ENCODE results near the gene THSD4. TPM values are rescaled to one million over a fixed set of nuclear protein-coding genes. Genes with fewer than 3 reads are reported as not detected.

THSD4 gene
- polyA plus RNA-seq, 1 donor (not counting 4 experiments of a cell fraction or from before 2014, with no cell fraction given) = 24.5 TPM

- no peak overlapping the region for H3K9ac ChIP-seq (ENCODE audit: control insufficient read depth, extremely low read depth, insufficient read depth, low read length)
- FAIRE-seq (no peak), DNase-seq (ENCODE audit: low read depth, low spot score) (no peak)
- peaks cover 39% of the 10 kb centered on the region for H3K4me1 ChIP-seq (ENCODE audit: control insufficient read depth, extremely low read depth, insufficient read depth, low read length)
- no peak overlapping the region for H2AFZ ChIP-seq (ENCODE audit: control insufficient read depth, low read length)
- no peaks in the 10 kb centered on the region for H4K20me1 ChIP-seq (ENCODE audit: control insufficient read depth, extremely low read depth, insufficient read depth, low read length)
- TF ChIP-seq EZH2 (IDR thresholded peaks at IDR 0.05; ENCODE audit: low read length) (no peak), CTCF (optimal IDR thresholded peaks at IDR 0.05 in 1 of 3, IDR thresholded peaks at IDR 0.05 in 1 of 3, conservative IDR thresholded peaks at IDR 0.05 in 1 of 3; ENCODE audit: extremely low read depth in 1 of 3, insufficient read depth in 2 of 3, low read length in 3 of 3) (no peak)
- H3K27ac ChIP-seq (ENCODE audit: control insufficient read depth, insufficient read depth, low read length) = no peak overlapping the region
- no peak overlapping the region for H3K4me2 ChIP-seq (ENCODE audit: control insufficient read depth, extremely low read depth, insufficient read depth, low read depth, low read length)
- dilution Hi-C loops (cut with MboI; ENCODE audit: extremely low pct_ligation_motif_present, low sequenced_read_pairs) = no loop called here
- no peaks in the 10 kb centered on the region for H3K79me2 ChIP-seq (ENCODE audit: control insufficient read depth, insufficient read depth, low read length)
- no peak overlapping the region for H3K4me3 ChIP-seq (ENCODE audit: control insufficient read depth in 2 of 3, extremely low read depth in 1 of 3, insufficient read depth in 2 of 3, low read depth in 1 of 3, low read length in 3 of 3)
- peaks cover 0 to 3% of the 10 kb centered on the region in 2 experiments for H3K36me3 ChIP-seq (ENCODE audit: control insufficient read depth in 2 of 2, extremely low read depth in 1 of 2, insufficient read depth in 2 of 2, low read length in 2 of 2)
- no peaks in the 10 kb centered on the region for H3K9me3 ChIP-seq (ENCODE audit: control insufficient read depth, low read depth, low read length)
- no peaks in the 10 kb centered on the region for H3K27me3 ChIP-seq (ENCODE audit: control insufficient read depth, extremely low read depth, insufficient read depth, low read length)
- H3K9me1 ChIP-seq (ENCODE audit: control insufficient read depth, extremely low read depth, insufficient read depth, low read length) = no peaks in the 10 kb centered on the region
Observed at GRCh38 chr15:71542836-71543235, 427.6 kb downstream of the THSD4 start.

GRCh38 chr15:71543413-71543812, 428.1 kb downstream of the THSD4 start:
- TF ChIP-seq CTCF (optimal IDR thresholded peaks at IDR 0.05 in 1 of 3, IDR thresholded peaks at IDR 0.05 in 1 of 3, conservative IDR thresholded peaks at IDR 0.05 in 1 of 3; ENCODE audit: extremely low read depth in 1 of 3, insufficient read depth in 2 of 3, low read length in 3 of 3) (no peak), EZH2 (IDR thresholded peaks at IDR 0.05; ENCODE audit: low read length) (no peak)
- no peak overlapping the region for H3K4me3 ChIP-seq (ENCODE audit: control insufficient read depth in 2 of 3, extremely low read depth in 1 of 3, insufficient read depth in 2 of 3, low read depth in 1 of 3, low read length in 3 of 3)
- no peaks in the 10 kb centered on the region for H3K9me1 ChIP-seq (ENCODE audit: control insufficient read depth, extremely low read depth, insufficient read depth, low read length)
- peaks cover 0 to 4% of the 10 kb centered on the region in 2 experiments for H3K36me3 ChIP-seq (ENCODE audit: control insufficient read depth in 2 of 2, extremely low read depth in 1 of 2, insufficient read depth in 2 of 2, low read length in 2 of 2)
- peaks cover 39% of the 10 kb centered on the region for H3K4me1 ChIP-seq (ENCODE audit: control insufficient read depth, extremely low read depth, insufficient read depth, low read length)
- H2AFZ ChIP-seq (ENCODE audit: control insufficient read depth, low read length) = no peak overlapping the region
- H3K9me3 ChIP-seq (ENCODE audit: control insufficient read depth, low read depth, low read length) = no peaks in the 10 kb centered on the region
- H3K79me2 ChIP-seq (ENCODE audit: control insufficient read depth, insufficient read depth, low read length) = no peaks in the 10 kb centered on the region
- H3K9ac ChIP-seq (ENCODE audit: control insufficient read depth, extremely low read depth, insufficient read depth, low read length) = no peak overlapping the region
- H3K27me3 ChIP-seq (ENCODE audit: control insufficient read depth, extremely low read depth, insufficient read depth, low read length) = no peaks in the 10 kb centered on the region
- dilution Hi-C loops (cut with MboI; ENCODE audit: extremely low pct_ligation_motif_present, low sequenced_read_pairs) = no loop called here
- no peaks in the 10 kb centered on the region for H4K20me1 ChIP-seq (ENCODE audit: control insufficient read depth, extremely low read depth, insufficient read depth, low read length)
- DNase-seq (ENCODE audit: low read depth, low spot score) = no peak
- no peak overlapping the region for H3K27ac ChIP-seq (ENCODE audit: control insufficient read depth, insufficient read depth, low read length)
- no peak for FAIRE-seq
- no peak overlapping the region for H3K4me2 ChIP-seq (ENCODE audit: control insufficient read depth, extremely low read depth, insufficient read depth, low read depth, low read length)
